Epithelial cell of proximal tubule (primary cell): Measurements from ENCODE around the gene FRMD1. TPM values are rescaled to one million over a fixed set of nuclear protein-coding genes. Genes with fewer than 3 reads are reported as not detected.

Experiments
- DNase-seq: peaks from one replicate; pipeline ENCODE4 v3.0.0-alpha.2; 2011; ENCODE audit warnings: low read depth
- H3K4me3 ChIP-seq: 2 replicates; pipeline ENCODE4 v1.5.1; 2011; ENCODE audit warnings: low read depth, mild to moderate bottlenecking, low read length
- CTCF ChIP-seq: conservative IDR thresholded peaks from 2 replicates; pipeline ENCODE4 v1.5.1; 2012; ENCODE audit warnings: low read depth, mild to moderate bottlenecking, low read length
- total RNA-seq: library from RNA; depleted of rRNA; stranded (reverse); fragments of >200 nt; gene quantifications from 2 replicates; pipeline ENCODE4 v1.2.3, GENCODE V29; 2015

FRMD1 gene
- total RNA-seq, 1 donor from 2014 or later, result not detected

- no peak overlapping the region for H3K4me3 ChIP-seq
- no peak for TF ChIP-seq CTCF
- no peak for DNase-seq
Observed at GRCh38 chr6:168034537-168034936, 44.5 kb downstream of the FRMD1 start.

- no peak overlapping the region for H3K4me3 ChIP-seq
- no peak for DNase-seq
- no peak for TF ChIP-seq CTCF
Observed at GRCh38 chr6:168033791-168034190, 45.2 kb downstream of the FRMD1 start.

- DNase-seq, result no peak
- peak; percentile 27 for TF ChIP-seq CTCF
- no peak overlapping the region for H3K4me3 ChIP-seq
Observed at GRCh38 chr6:168032005-168032760, 46.8 kb downstream of the FRMD1 start.

- no peak overlapping the region for H3K4me3 ChIP-seq
- no peak for DNase-seq
- no peak for TF ChIP-seq CTCF
Observed at GRCh38 chr6:168031411-168031971, 47.5 kb downstream of the FRMD1 start.

- no peak overlapping the region for H3K4me3 ChIP-seq
- TF ChIP-seq CTCF, result no peak
- DNase-seq, result no peak
Observed at GRCh38 chr6:168030908-168031307, 48.1 kb downstream of the FRMD1 start.

- TF ChIP-seq CTCF, result no peak
- no peak for DNase-seq
Observed at GRCh38 chr6:168030218-168030746, 48.7 kb downstream of the FRMD1 start.

More at GRCh38 chr6:168030218-168030746, 48.7 kb downstream of the FRMD1 start:
- no peak overlapping the region for H3K4me3 ChIP-seq
